T-helper 1 cell (primary cell): ENCODE measurements around the gene ACY1.

ENCODE experiments used
- DNase-seq, 5 donors: peaks; one replicate each; pipeline ENCODE4 v3.0.0-alpha.2; 2012 to 2020

The ACY1 gene

GRCh38 chr3:52007291-52007690, 24.0 kb downstream of the ACY1 start:
- no peak for DNase-seq

- DNase-seq: no peak
Observed at GRCh38 chr3:52010431-52010830, 27.1 kb downstream of the ACY1 start.

- no peak for DNase-seq
Observed at GRCh38 chr3:52012699-52013098, 29.4 kb downstream of the ACY1 start.

GRCh38 chr3:52013802-52014598, 30.7 kb downstream of the ACY1 start:
- no peak for DNase-seq

GRCh38 chr3:52014613-52015012, 31.3 kb downstream of the ACY1 start:
- no peak for DNase-seq

- no peak for DNase-seq
Observed at GRCh38 chr3:52015438-52016228, 32.3 kb downstream of the ACY1 start.

GRCh38 chr3:52017586-52017985, 34.3 kb downstream of the ACY1 start:
- no peak for DNase-seq

GRCh38 chr3:52018319-52019000, 35.1 kb downstream of the ACY1 start:
- no peak for DNase-seq

GRCh38 chr3:52019352-52020080, 36.2 kb downstream of the ACY1 start:
- DNase-seq: no peak

- DNase-seq: no peak
Observed at GRCh38 chr3:52020796-52021195, 37.5 kb downstream of the ACY1 start.

- no peak for DNase-seq
Observed at GRCh38 chr3:52021489-52022268, 38.3 kb downstream of the ACY1 start.

GRCh38 chr3:52022323-52023100, 39.2 kb downstream of the ACY1 start:
- no peak for DNase-seq

- DNase-seq: no peak
Observed at GRCh38 chr3:52023101-52023770, 39.9 kb downstream of the ACY1 start.

- no peak for DNase-seq
Observed at GRCh38 chr3:52023860-52024764, 40.8 kb downstream of the ACY1 start.

GRCh38 chr3:52024765-52025452, 41.6 kb downstream of the ACY1 start:
- DNase-seq: no peak

GRCh38 chr3:52025453-52025852, 42.1 kb downstream of the ACY1 start:
- DNase-seq: no peak

GRCh38 chr3:52026041-52026440, 42.7 kb downstream of the ACY1 start:
- no peak for DNase-seq

GRCh38 chr3:52028572-52028971, 45.2 kb downstream of the ACY1 start:
- DNase-seq: no peak

GRCh38 chr3:52029053-52029452, 45.7 kb downstream of the ACY1 start:
- DNase-seq: no peak
